Subcutaneous adipose tissue (tissue), 4 donors: Measurements from ENCODE around the gene CRLF1. TPM values are rescaled to one million over a fixed set of nuclear protein-coding genes. Genes with fewer than 3 reads are reported as not detected.

ENCODE experiments used
- CTCF ChIP-seq: fragments of 450-650 bp; IDR thresholded peaks from one replicate; pipeline ENCODE4 v1.5.1; 2016; ENCODE audit warnings: low read depth, mild to moderate bottlenecking, control low read depth, antibody characterized with exemption, moderate library complexity
- total RNA-seq, 4 donors: library from RNA; depleted of rRNA; stranded (reverse); fragments of >200 nt; gene quantifications; one replicate each; pipeline ENCODE4 v1.1.0, GENCODE V29; 2016

Gene CRLF1
- total RNA-seq, 4 donors from 2014 or later: 28.5 to 117 (median 84.3) TPM

- TF ChIP-seq CTCF: no peak
These were observed 29.2 kb upstream of the CRLF1 start for GRCh38 chr19:18635831-18636182.

DNA sequence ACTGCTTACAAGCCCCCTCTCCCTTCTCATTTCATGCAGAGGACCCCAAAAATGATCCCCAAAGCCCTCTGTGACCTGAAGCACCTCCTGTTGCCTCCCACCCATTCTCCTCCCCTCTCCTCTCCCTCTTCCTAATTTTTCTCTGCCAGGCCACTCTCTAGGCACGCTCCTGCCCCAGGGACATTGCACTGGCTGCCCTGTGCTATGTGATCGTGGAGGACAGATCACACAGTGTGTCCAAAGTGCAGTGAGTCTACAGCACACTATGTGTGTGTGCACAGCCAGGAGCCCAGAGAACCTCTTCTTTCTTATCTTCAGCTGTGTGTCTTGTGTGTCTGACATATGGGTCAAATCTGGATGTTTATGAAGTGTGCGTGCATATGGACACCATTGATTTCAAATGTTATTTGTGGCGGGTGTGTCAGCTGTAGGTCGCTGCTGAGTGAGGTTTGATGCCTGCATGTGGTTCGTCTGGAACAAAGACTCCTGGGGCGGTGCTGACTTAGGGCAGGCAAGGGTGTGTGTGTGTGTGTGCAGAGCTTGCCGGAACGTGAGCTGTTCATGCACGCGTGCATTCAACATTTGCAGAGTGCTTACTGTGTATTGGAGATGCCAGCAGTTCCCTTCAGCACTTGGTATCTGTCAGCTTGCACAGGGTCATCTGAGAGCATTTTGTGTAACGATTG, 28.2 kb upstream of the CRLF1 start:
- TF ChIP-seq CTCF: no peak

GRCh38 chr19:18633321-18633720, 26.7 kb upstream of the CRLF1 start:
- no peak for TF ChIP-seq CTCF

- no peak for TF ChIP-seq CTCF
These were observed 22.8 kb upstream of the CRLF1 start for GRCh38 chr19:18629166-18630088.

DNA sequence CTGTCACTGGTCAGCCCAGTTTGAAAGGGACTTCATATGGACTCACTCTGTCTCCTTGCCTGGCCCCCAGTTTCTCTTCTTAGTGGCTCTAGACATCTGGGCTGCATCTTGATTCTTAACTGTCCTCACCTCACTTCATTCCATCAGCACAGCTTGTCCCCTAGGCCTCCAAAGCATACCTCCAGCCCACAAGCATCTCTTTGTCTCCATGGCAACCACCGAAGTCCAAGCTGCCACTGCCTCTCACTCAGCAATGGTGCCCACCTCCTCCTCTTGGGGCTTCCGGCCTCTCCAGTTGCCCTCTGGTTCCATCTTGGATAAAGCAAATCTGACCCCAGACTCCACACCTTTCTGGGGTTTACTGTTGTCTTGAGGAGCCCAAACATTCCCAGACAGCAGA, 20.3 kb upstream of the CRLF1 start:
- no peak for TF ChIP-seq CTCF

DNA sequence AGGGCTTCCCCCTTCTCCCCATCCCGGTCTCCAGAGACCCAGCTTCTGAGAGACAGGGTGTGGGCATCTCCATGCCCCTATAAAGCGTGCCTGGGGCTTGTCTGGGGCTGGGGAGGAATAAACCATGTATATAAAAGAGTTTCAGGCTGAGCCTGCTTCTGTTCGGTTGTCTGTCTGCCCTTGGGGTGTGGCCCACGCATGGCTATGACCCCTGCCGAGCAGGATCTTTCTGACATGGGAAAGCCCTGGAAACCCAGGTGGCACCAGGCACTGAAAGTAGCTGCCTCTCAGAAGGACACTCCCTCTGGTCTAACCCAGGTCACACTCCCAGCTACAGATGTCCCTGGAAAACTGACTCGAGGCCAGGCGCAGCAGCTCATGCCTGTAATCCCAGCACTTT, 14.3 kb upstream of the CRLF1 start:
- no peak for TF ChIP-seq CTCF

DNA sequence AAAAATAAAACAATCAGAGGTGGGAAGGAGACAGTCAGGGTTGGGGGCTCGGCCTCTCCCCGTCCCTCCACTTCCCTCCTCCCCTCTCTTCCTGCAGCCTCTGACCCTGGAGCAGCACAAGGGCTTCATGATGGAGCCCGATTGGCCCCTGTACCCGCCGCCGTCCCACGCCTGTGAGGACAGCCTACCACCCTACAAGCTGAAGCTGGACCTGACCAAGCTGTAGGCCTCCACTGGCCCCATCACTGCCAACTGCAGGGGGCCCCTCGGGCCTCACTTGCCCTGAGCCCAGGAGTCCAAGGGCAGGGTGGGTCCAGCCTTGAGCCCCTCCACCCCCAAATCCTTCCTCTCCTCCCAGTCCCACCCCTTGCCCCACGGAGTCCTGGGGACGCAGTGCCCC, 13.7 kb upstream of the CRLF1 start:
- TF ChIP-seq CTCF: no peak
